Heart right ventricle (tissue), 16 donors: ENCODE measurements around the gene C1orf167. TPM values are rescaled to one million over a fixed set of nuclear protein-coding genes. Genes with fewer than 3 reads are reported as not detected.
"Not testable (repeated sequence)": the region's sequence is repeated elsewhere in the genome, so short reads cannot be mapped to it uniquely, and the experiment has no call there.

Source experiments
- ATAC-seq, 8 donors: fragments of 200-7000 bp; cut with Tn5 transposase; one replicate each; pipeline ENCODE4 v1.9.1; 2020; ENCODE audit warnings: mild to moderate bottlenecking in 8 of 8, moderate library complexity in 8 of 8, moderate number of reproducible peaks in 1 of 8
- DNase-seq, 2 donors: peaks; one replicate each; pipeline ENCODE4 v3.0.0-alpha.2; 2020
- H3K27ac ChIP-seq, 10 donors: fragments of 200-600 bp; sonication (generic) in 2 of 10; one replicate each; pipeline versions ENCODE4 v1.5.0 to v1.8.0; 2020 to 2022; ENCODE audit warnings: mild to moderate bottlenecking in 3 of 10
- H3K27me3 ChIP-seq, 7 donors: fragments of 200-600 bp; one replicate each; pipeline ENCODE4 v1.8.0; 2021 to 2022; ENCODE audit warnings: mild to moderate bottlenecking in 2 of 7
- H3K36me3 ChIP-seq, 9 donors: fragments of 200-600 bp; sonication (generic) in 1 of 9; one replicate each; pipeline versions ENCODE4 v1.5.0 to v1.8.0; 2020 to 2022; ENCODE audit warnings: mild to moderate bottlenecking in 2 of 9
- H3K4me1 ChIP-seq, 9 donors: fragments of 200-600 bp; sonication (generic) in 1 of 9; one replicate each; pipeline versions ENCODE4 v1.5.0 to v1.8.0; 2020 to 2022; ENCODE audit warnings: mild to moderate bottlenecking in 4 of 9
- H3K4me3 ChIP-seq, 10 donors: fragments of 200-600 bp; sonication (generic) in 2 of 10; one replicate each; pipeline versions ENCODE4 v1.5.0 to v1.8.0; 2020 to 2022; ENCODE audit warnings: mild to moderate bottlenecking in 7 of 10, moderate library complexity in 2 of 10
- H3K9me3 ChIP-seq, 11 donors: fragments of 200-600 bp in 10 of 11; sonication (generic) in 2 of 11; one replicate each; pipeline versions ENCODE4 v1.5.0 to v1.8.0; 2013 to 2022; ENCODE audit warnings: mild to moderate bottlenecking in 2 of 11, control low read depth in 1 of 11, moderate library complexity in 1 of 11
- WGBS, 2 donors: extraction: QIAGEN DNeasy Blood & Tissue Kit; methylation state at CpG; one replicate each; pipeline ENCODE4 v1.1.7; 2013; ENCODE audit warnings: inconsistent platforms in 1 of 2; 5-methylcytosine and 5-hydroxymethylcytosine counted together
- intact Hi-C, 10 donors: fragments of 100-400 bp; cut with DNase I; formaldehyde crosslinking; loops; one replicate each; pipeline versions ENCODE4 v1.11.1 to v1.14.2; 2022
- polyA plus RNA-seq, 2 donors: library from polyadenylated mRNA; stranded (reverse); fragments of 200-250 nt; gene quantifications; one replicate each; pipeline ENCODE4 v1.2.3, GENCODE V29; 2013
- total RNA-seq, 10 donors: library from RNA; stranded (reverse); fragmentation: NEBNext Ultra II Directional in 3 of 10; extraction: Animal tissue kit (Norgen Biotek cat#: 25700) in 3 of 10; gene quantifications; one replicate each; pipeline versions ENCODE4 v1.2.1 to v1.2.4, GENCODE V29; 2021 to 2023
- TF ChIP-seq, protein P1 (sequence below), 9 donors: fragments of 200-600 bp; sonication (generic) in 2 of 9; IDR thresholded peaks; one replicate each; pipeline versions ENCODE4 v1.5.0 to v1.8.0; 2021 to 2022; ENCODE audit warnings: antibody characterized with exemption in 9 of 9, mild to moderate bottlenecking in 5 of 9, moderate library complexity in 1 of 9
- donor health status: Arrhythmogenic right ventricular cardiomyopathy.
- donor health status: ischemic (EF 13 %, LVEDD 7.1; RV severe dilation, severe dysfunction).
- donor health status: healthy with polysubstance abuse.
- donor health status: DM: no; HTN: yes; CAD: no.
- donor health status: DM: no; HTN: no; CAD: no.
- donor health status: ischemic (EF 25% LVEDD 6.9; RV normal size, moderate dysfunction).
- donor health status: ischemic (EF 25% LVEDD 5.7; RV mildly dilated, moderate dysfunction).
- donor health status: healthy.
- donor health status: DM: yes; HTN: yes; CAD: no.
- donor health status: Ischemic cardiomyopathy.
- donor health status: ischemic (EF 35%, LVEDD 5.7; RV mildly dilated, moderate dysfunction).
- donor health status: nonischemic (EF 11% LVEDD 7.7; RV severe dilation, severe dysfunction).
- donor health status: DM: yes; HTN: yes; CAD: no.
- donor health status: PGD.
- donor health status: ischemic (EF 29% LVEDD 5.4; RV normal size, mild dysfunction).
- donor health status: nonischemic (EF 23%, LVEDD 6.1; RV moderate dilation, normal function).

The C1orf167 gene
- total and polyA plus RNA-seq, 12 donors: 2.4 to 12.8 (median 5.7) TPM

DNA sequence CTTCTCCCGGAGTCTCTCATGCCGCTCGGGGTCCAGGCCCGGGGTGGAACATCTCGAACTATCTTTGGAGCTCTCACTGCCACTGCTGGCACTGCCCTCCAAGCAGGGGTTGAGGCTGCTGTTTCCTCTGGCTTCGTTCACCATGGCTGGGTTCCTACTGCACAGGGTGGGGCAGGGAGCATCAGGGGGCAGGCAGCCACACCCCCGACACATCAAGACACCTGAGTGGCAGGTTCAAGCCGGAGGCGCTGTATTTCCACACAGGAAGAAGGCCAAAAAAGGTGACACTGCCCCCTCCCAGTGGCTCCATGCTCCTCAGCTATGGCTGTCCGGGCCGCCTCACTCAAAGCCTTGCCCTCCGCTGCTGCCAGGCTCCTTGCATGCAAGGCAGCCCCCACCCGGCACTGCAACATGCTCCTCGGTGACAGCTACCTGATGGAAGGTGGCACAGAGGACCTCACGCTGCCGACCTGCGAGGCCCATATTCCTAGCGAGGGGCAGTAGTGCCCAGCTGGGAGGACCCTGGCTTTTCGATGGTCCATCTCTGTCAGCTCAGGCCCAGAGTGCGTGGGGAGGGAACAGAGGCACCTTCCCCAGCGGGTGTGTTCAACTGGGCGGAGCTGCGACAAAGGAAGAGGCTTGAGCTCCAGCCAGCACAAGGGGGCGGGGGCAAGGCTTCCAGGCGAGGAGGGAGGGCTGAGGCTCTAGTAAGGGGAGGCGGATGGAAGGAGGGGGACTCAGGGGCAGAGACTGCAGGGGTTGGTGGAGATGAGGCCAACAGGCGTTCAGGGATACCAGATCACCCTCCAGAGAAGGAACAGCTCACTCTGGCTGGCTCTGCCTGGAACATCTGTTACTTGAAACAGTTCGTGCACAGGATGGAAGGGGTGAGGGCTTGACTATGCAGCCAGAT, 41.2 kb downstream of the C1orf167 start:
- intact Hi-C loops: loop anchor here in 4 of 10 donors (2.0 to 5.0 kb wide), 2 partner anchors 16 to 66 kb away; partner anchors contain the start of gene AGTRAP (in 3 of the 4)
- 1 to 2% methylated on average over 28 of the region's 28 CpGs for WGBS, 2 donors

DNA sequence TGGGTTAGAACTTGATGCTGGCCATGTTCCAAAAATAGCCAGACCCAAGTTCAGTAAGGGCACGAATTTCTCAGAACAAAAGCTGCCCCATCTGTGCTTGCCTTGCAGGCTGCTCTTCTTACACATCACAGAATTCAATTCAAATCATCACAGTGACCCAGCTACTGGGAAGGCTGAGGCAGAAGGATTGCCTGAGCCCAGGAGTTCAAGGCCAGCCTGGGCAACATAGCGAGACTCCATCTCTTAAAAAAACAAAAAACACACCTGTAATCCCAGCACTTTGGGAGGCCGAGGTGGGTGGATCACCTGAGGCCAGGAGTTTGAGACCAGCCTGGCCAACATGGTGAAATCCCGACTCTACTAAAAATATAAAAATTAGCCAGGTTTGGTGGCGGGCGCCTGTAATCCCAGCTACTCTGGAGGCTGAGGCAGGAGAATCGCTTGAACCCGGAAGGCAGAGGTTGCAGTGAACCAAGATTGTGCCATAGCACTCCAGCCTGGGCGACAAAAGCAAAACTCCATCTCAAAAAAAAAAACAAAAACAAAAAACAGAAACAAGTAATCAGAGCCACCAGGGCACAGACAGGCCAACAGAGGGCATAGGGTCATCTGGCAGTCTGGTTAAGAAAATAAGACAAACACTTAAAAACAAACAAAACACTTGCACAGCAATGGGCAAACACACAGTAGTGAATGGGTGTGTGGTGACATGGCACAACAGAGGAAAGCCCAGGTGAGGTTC, 42.1 kb downstream of the C1orf167 start:
- not testable (repeated sequence) for H3K9me3 ChIP-seq, H3K27me3 ChIP-seq, ATAC-seq, DNase-seq
- H3K36me3 ChIP-seq: peaks cover 0 to 45% (median 26%) of the 10 kb centered on the region in 9 donors
- intact Hi-C loops: loop anchor here in 5 of 10 donors (2.0 to 5.0 kb wide), 3 partner anchors 13 to 67 kb away; partner anchors contain the start of gene AGTRAP (in 3 of the 5)
- H3K27ac ChIP-seq: peak overlapping the region; percentile 96 to 100 (median 99)
- peaks cover 16 to 83% (median 73%) of the 10 kb centered on the region in 9 donors for H3K4me1 ChIP-seq
- WGBS, 2 donors: 63 to 71% methylated on average over 9 of the region's 9 CpGs
- peak overlapping the region in 9 of 10 donors; percentile 67 to 96 (median 79) for H3K4me3 ChIP-seq

More for the DNA sequence above, 41.2 kb downstream of the C1orf167 start:
- Histone ChIP-seq H3K36me3 (peaks cover 0 to 45% (median 22%) of the 10 kb centered on the region in 9 donors), H3K9me3 (no peaks in the 10 kb centered on the region), H3K27ac (peak overlapping the region; percentile 96 to 100 (median 99)), H3K4me3 (peak overlapping the region; percentile 55 to 96 (median 76)), H3K4me1 (peaks cover 18 to 84% (median 73%) of the 10 kb centered on the region in 9 donors), H3K27me3 (no peaks in the 10 kb centered on the region)
- ATAC-seq (peak; percentile 45 to 75 (median 70)), DNase-seq (peak; percentile 94 to 97)
- TF ChIP-seq, protein P1, sequence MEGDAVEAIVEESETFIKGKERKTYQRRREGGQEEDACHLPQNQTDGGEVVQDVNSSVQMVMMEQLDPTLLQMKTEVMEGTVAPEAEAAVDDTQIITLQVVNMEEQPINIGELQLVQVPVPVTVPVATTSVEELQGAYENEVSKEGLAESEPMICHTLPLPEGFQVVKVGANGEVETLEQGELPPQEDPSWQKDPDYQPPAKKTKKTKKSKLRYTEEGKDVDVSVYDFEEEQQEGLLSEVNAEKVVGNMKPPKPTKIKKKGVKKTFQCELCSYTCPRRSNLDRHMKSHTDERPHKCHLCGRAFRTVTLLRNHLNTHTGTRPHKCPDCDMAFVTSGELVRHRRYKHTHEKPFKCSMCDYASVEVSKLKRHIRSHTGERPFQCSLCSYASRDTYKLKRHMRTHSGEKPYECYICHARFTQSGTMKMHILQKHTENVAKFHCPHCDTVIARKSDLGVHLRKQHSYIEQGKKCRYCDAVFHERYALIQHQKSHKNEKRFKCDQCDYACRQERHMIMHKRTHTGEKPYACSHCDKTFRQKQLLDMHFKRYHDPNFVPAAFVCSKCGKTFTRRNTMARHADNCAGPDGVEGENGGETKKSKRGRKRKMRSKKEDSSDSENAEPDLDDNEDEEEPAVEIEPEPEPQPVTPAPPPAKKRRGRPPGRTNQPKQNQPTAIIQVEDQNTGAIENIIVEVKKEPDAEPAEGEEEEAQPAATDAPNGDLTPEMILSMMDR (IDR thresholded peaks at IDR 0.05): no peak

DNA sequence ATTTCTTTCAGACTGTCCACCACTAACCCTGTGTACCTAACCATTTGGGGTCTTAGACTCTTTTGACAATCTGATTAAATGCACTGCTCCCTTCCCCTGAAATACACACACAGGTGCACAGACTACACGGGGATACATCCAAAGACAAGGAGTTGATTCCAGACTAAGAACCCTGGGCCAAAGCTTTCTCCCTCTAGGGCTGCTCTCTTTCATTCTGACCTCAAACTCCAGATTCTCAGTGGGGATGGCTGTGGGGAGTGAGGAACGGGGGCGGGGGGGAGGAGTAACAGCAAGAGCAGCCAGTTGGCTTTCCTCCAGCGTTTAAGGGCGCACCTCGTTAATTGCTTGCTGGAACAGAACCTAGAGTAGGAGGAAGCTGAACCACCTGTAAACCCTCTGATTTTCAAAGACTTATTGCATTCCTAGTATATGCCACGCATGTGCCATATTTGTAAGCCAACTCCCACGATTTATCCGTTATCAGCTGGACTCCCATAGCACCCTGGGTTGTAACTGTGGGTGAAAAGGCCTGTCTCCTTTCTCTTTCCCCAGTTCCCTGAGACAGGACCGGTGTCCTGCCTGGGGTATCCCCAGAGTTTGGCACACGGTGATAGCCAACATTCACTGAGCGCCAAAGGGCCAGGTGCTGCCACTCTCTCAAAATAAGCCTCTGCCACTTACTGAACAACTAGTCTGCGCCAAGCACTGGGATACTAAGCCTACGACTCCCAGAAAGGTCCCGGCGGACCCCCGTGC, 42.9 kb downstream of the C1orf167 start:
- ATAC-seq (peak in 7 of 8 donors; percentile 0 to 10 (median 3)), DNase-seq (peak in 1 of 2 donors; percentile 78)
- 2 to 3% methylated on average over 17 of the region's 17 CpGs for WGBS, 2 donors

More for the DNA sequence above, 42.9 kb downstream of the C1orf167 start:
- intact Hi-C loops: loop anchor here in 5 of 10 donors (2.0 to 5.0 kb wide), 3 partner anchors 14 to 68 kb away; partner anchors contain the start of gene AGTRAP (in 4 of the 5)
- Histone ChIP-seq H3K36me3 (peaks cover 0 to 45% (median 22%) of the 10 kb centered on the region in 9 donors), H3K9me3 (no peaks in the 10 kb centered on the region), H3K4me3 (peak overlapping the region; percentile 62 to 96 (median 80)), H3K27me3 (no peaks in the 10 kb centered on the region), H3K27ac (peak overlapping the region; percentile 96 to 100 (median 99)), H3K4me1 (peaks cover 16 to 83% (median 74%) of the 10 kb centered on the region in 9 donors)
- TF ChIP-seq, protein P1 (IDR thresholded peaks at IDR 0.05): no peak
